SK-N-SH (cell line): ENCODE results near the gene NR0B2.

Experiments used
- JUND ChIP-seq: IDR thresholded peaks from 2 replicates; pipeline ENCODE4 v1.4.0; 2012
- MAX ChIP-seq: IDR thresholded peaks from 2 replicates; pipeline ENCODE4 v1.4.0; 2012; ENCODE audit warnings: low read depth

DNA sequence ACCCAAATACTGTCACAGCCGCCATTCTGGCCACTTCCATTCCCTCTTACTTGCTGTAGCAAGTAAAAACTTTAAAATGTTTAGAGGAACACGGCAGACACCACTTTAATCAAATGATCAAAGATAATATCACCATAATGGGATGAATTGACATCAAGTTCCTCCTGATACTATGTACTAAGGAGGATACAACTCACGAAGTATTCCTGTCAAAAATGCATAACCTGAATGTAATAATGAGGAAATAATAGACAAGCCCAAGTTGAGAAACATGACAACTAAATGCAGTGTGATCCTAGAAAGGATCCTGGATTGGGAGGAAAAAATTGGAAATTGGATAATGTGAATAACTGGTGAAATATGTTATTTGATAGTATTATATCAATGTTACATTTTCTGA lies 42.5 kb upstream of the NR0B2 start:
- no peak for TF ChIP-seq MAX
- no peak for TF ChIP-seq JUND
